Measurements from ENCODE around the gene PPP1R9A.

PPP1R9A gene

GRCh38 chr7:95262875-95263274, 355.5 kb downstream of the PPP1R9A start:
- Histone ChIP-seq H3K27me3 (ENCODE audit: insufficient read depth, low read length) (no peaks in the 10 kb centered on the region), H2AFZ (ENCODE audit: low read length, unreplicated experiment) (no peak overlapping the region), H3K4me3 (ENCODE audit: low read depth, low read length) (no peak overlapping the region), H3K27ac (ENCODE audit: low read depth, low read length) (no peak overlapping the region), H3K79me2 (ENCODE audit: control insufficient read depth, insufficient read depth, low read length, unreplicated experiment) (no peaks in the 10 kb centered on the region), H3K36me3 (ENCODE audit: insufficient read depth, low read length) (no peaks in the 10 kb centered on the region), H3K4me1 (ENCODE audit: control insufficient read depth, insufficient read depth, low read length, unreplicated experiment) (peaks cover 18% of the 10 kb centered on the region)

DNA sequence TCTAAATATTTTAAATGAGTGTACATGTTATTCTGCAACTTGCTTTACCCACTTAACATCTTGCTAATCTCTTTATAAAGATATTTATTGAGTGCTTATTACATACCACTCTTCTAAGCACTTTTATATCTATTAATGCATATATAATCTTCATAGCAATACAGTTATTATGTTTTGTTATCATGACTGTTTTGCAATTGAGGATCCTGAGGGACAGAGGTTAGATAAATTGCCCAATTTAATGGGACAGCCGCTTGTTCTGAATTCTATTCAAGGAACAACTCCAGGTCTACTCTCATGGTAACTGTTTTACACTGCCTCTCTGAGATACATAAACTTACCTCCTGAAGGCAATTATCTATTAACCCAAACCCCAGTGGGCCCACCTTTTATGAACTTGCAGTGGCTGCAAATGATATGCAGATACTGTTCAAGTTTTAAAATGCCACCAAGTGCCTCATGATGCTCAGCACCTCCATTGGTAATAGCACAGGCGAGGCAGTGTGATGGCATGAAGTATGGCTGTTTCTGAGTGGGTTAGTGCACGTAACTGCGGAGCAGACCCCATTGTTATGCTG, 356.5 kb downstream of the PPP1R9A start:
- Histone ChIP-seq H3K27ac (ENCODE audit: low read depth, low read length) (peak overlapping the region; percentile 61), H2AFZ (ENCODE audit: low read length, unreplicated experiment) (peak overlapping the region; percentile 41), H3K27me3 (ENCODE audit: insufficient read depth, low read length) (no peaks in the 10 kb centered on the region), H3K36me3 (ENCODE audit: insufficient read depth, low read length) (no peaks in the 10 kb centered on the region), H3K4me1 (ENCODE audit: control insufficient read depth, insufficient read depth, low read length, unreplicated experiment) (peaks cover 18% of the 10 kb centered on the region), H3K4me3 (ENCODE audit: low read depth, low read length) (peak overlapping the region; percentile 8; the same call in 1 of the 2 replicates), H3K79me2 (ENCODE audit: control insufficient read depth, insufficient read depth, low read length, unreplicated experiment) (no peaks in the 10 kb centered on the region)

- Histone ChIP-seq H3K4me1 (ENCODE audit: control insufficient read depth, insufficient read depth, low read length, unreplicated experiment) (peaks cover 18% of the 10 kb centered on the region), H2AFZ (ENCODE audit: low read length, unreplicated experiment) (peak overlapping the region; percentile 27), H3K27ac (ENCODE audit: low read depth, low read length) (peak overlapping the region; percentile 61), H3K36me3 (ENCODE audit: insufficient read depth, low read length) (no peaks in the 10 kb centered on the region), H3K4me3 (ENCODE audit: low read depth, low read length) (peak overlapping the region; percentile 8; the same call in 1 of the 2 replicates), H3K79me2 (ENCODE audit: control insufficient read depth, insufficient read depth, low read length, unreplicated experiment) (no peaks in the 10 kb centered on the region), H3K27me3 (ENCODE audit: insufficient read depth, low read length) (no peaks in the 10 kb centered on the region)
Measured at GRCh38 chr7:95264363-95264891, 357.0 kb downstream of the PPP1R9A start.

- Histone ChIP-seq H3K79me2 (ENCODE audit: control insufficient read depth, insufficient read depth, low read length, unreplicated experiment) (no peaks in the 10 kb centered on the region), H3K36me3 (ENCODE audit: insufficient read depth, low read length) (no peaks in the 10 kb centered on the region), H3K27me3 (ENCODE audit: insufficient read depth, low read length) (no peaks in the 10 kb centered on the region), H3K4me1 (ENCODE audit: control insufficient read depth, insufficient read depth, low read length, unreplicated experiment) (peaks cover 18% of the 10 kb centered on the region), H3K4me3 (ENCODE audit: low read depth, low read length) (no peak overlapping the region), H2AFZ (ENCODE audit: low read length, unreplicated experiment) (no peak overlapping the region), H3K27ac (ENCODE audit: low read depth, low read length) (no peak overlapping the region)
Measured at GRCh38 chr7:95265634-95266033, 358.2 kb downstream of the PPP1R9A start.

DNA sequence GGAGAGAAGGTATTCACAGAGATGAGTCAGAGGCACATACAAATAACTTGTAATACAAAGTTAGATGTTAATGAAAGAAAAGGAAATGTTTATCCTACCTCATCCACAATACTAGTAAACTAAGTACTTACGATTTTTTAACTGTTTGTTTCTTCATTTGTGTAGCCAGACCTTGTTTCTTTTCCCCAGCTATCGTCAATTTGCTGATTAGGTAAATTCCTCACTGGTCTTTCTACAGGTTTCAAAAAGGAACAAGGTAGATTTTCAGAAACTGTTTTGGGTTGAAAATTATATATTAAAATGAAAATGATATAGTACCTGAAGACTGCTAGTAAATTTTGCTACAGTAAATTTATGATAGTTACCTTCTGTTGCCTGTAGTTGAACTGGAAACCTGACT, 360.4 kb downstream of the PPP1R9A start:
- H3K79me2 ChIP-seq (ENCODE audit: control insufficient read depth, insufficient read depth, low read length, unreplicated experiment): no peaks in the 10 kb centered on the region
- H3K27me3 ChIP-seq (ENCODE audit: insufficient read depth, low read length): no peaks in the 10 kb centered on the region
- H2AFZ ChIP-seq (ENCODE audit: low read length, unreplicated experiment): no peak overlapping the region
- peaks cover 18% of the 10 kb centered on the region for H3K4me1 ChIP-seq (ENCODE audit: control insufficient read depth, insufficient read depth, low read length, unreplicated experiment)
- no peaks in the 10 kb centered on the region for H3K36me3 ChIP-seq (ENCODE audit: insufficient read depth, low read length)
- H3K27ac ChIP-seq (ENCODE audit: low read depth, low read length): no peak overlapping the region
- no peak overlapping the region for H3K4me3 ChIP-seq (ENCODE audit: low read depth, low read length)

- no peak overlapping the region for H2AFZ ChIP-seq (ENCODE audit: low read length, unreplicated experiment)
- no peaks in the 10 kb centered on the region for H3K79me2 ChIP-seq (ENCODE audit: control insufficient read depth, insufficient read depth, low read length, unreplicated experiment)
- H3K36me3 ChIP-seq (ENCODE audit: insufficient read depth, low read length): no peaks in the 10 kb centered on the region
- H3K4me3 ChIP-seq (ENCODE audit: low read depth, low read length): no peak overlapping the region
- H3K4me1 ChIP-seq (ENCODE audit: control insufficient read depth, insufficient read depth, low read length, unreplicated experiment): peaks cover 5% of the 10 kb centered on the region
- no peak overlapping the region for H3K27ac ChIP-seq (ENCODE audit: low read depth, low read length)
- H3K27me3 ChIP-seq (ENCODE audit: insufficient read depth, low read length): no peaks in the 10 kb centered on the region
Measured at GRCh38 chr7:95269640-95270039, 362.2 kb downstream of the PPP1R9A start.

- Histone ChIP-seq H3K79me2 (ENCODE audit: control insufficient read depth, insufficient read depth, low read length, unreplicated experiment) (no peaks in the 10 kb centered on the region), H3K4me3 (ENCODE audit: low read depth, low read length) (no peak overlapping the region), H3K27ac (ENCODE audit: low read depth, low read length) (no peak overlapping the region), H2AFZ (ENCODE audit: low read length, unreplicated experiment) (no peak overlapping the region), H3K36me3 (ENCODE audit: insufficient read depth, low read length) (no peaks in the 10 kb centered on the region), H3K4me1 (ENCODE audit: control insufficient read depth, insufficient read depth, low read length, unreplicated experiment) (no peaks in the 10 kb centered on the region), H3K27me3 (ENCODE audit: insufficient read depth, low read length) (peaks cover 19% of the 10 kb centered on the region)
Measured at GRCh38 chr7:95276114-95276513, 368.7 kb downstream of the PPP1R9A start.

- H3K79me2 ChIP-seq (ENCODE audit: control insufficient read depth, insufficient read depth, low read length, unreplicated experiment): no peaks in the 10 kb centered on the region
- no peaks in the 10 kb centered on the region for H3K36me3 ChIP-seq (ENCODE audit: insufficient read depth, low read length)
- H2AFZ ChIP-seq (ENCODE audit: low read length, unreplicated experiment): no peak overlapping the region
- peaks cover 26% of the 10 kb centered on the region for H3K27me3 ChIP-seq (ENCODE audit: insufficient read depth, low read length)
- no peak overlapping the region for H3K4me3 ChIP-seq (ENCODE audit: low read depth, low read length)
- no peak overlapping the region for H3K27ac ChIP-seq (ENCODE audit: low read depth, low read length)
- H3K4me1 ChIP-seq (ENCODE audit: control insufficient read depth, insufficient read depth, low read length, unreplicated experiment): no peaks in the 10 kb centered on the region
Measured at GRCh38 chr7:95279417-95279816, 372.0 kb downstream of the PPP1R9A start.

DNA sequence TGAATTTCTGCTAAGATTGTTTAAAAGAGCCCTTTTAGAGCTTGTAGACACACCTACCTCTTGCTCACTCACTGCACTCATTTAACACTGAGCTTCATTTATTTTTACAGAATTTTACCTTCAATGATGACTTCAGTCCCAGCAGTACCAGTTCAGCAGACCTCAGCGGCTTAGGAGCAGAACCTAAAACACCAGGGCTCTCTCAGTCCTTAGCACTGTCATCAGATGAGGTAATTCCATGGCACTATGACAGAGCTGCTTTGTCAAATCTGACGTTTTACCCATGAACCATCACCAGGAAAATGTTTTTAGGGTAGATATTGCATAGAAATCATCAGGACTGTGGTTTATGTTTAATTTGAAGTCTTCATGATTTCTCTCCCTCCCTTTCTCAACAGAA, 378.7 kb downstream of the PPP1R9A start:
- no peak overlapping the region for H3K27ac ChIP-seq (ENCODE audit: low read depth, low read length)
- H3K4me3 ChIP-seq (ENCODE audit: low read depth, low read length): no peak overlapping the region
- no peak overlapping the region for H2AFZ ChIP-seq (ENCODE audit: low read length, unreplicated experiment)
- no peaks in the 10 kb centered on the region for H3K36me3 ChIP-seq (ENCODE audit: insufficient read depth, low read length)
- H3K27me3 ChIP-seq (ENCODE audit: insufficient read depth, low read length): peaks cover 16% of the 10 kb centered on the region; the same call in 1 of the 2 replicates
- no peaks in the 10 kb centered on the region for H3K79me2 ChIP-seq (ENCODE audit: control insufficient read depth, insufficient read depth, low read length, unreplicated experiment)
- H3K4me1 ChIP-seq (ENCODE audit: control insufficient read depth, insufficient read depth, low read length, unreplicated experiment): no peaks in the 10 kb centered on the region

DNA sequence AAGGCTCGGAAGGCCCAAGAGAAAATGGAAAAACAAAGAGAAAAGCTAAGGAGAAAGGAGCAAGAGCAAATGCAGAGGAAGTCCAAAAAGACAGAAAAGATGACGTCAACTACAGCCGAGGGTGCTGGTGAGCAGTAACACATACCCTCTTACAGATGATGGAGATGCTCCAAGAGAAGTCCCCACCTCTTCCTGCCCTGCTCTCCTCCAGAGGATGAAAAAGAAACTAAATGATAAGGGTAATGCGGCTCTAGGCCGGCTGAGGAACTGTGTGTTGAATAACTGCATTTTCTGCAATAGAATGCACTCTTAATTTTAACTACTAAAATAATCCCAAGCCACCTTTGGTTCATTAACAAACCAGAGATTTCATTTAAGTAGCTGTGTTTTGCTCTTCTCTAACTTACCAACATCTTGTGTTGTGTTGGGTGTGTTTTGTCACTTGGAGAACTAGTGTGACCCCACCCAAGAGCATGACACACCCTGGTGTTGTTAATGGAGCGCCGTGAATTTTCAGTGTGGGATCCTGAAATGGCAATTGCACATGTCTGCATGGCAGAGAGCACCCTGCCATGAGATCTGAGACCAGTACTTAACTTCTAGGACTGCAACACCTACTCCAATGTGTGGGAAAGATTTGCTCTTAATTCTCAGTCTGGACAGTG, 382.9 kb downstream of the PPP1R9A start:
- H3K4me3 ChIP-seq (ENCODE audit: low read depth, low read length): no peak overlapping the region
- no peaks in the 10 kb centered on the region for H3K36me3 ChIP-seq (ENCODE audit: insufficient read depth, low read length)
- no peak overlapping the region for H3K27ac ChIP-seq (ENCODE audit: low read depth, low read length)
- H3K79me2 ChIP-seq (ENCODE audit: control insufficient read depth, insufficient read depth, low read length, unreplicated experiment): no peaks in the 10 kb centered on the region
- peaks cover 3% of the 10 kb centered on the region; the same call in 1 of the 2 replicates for H3K27me3 ChIP-seq (ENCODE audit: insufficient read depth, low read length)
- H3K4me1 ChIP-seq (ENCODE audit: control insufficient read depth, insufficient read depth, low read length, unreplicated experiment): no peaks in the 10 kb centered on the region
- H2AFZ ChIP-seq (ENCODE audit: low read length, unreplicated experiment): no peak overlapping the region

DNA sequence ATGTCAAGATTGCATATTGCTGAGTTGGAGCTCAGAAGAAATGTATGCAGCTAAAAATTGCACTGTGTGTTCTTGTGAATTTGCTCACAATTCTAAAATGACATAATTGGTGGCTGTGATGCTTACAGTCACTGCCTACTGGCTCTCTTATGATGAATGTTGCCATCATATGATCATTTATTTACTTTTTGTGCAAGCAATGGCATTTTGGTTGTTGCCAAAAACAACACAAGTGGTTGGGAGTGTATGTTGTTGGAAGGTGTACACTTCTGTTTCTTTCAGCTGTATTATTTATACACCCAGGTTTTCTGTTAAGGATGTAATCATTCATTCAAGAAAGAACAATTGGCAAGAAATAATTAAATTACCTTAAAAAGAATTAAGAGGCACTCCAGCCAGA, 388.0 kb downstream of the PPP1R9A start:
- Histone ChIP-seq H3K79me2 (ENCODE audit: control insufficient read depth, insufficient read depth, low read length, unreplicated experiment) (no peaks in the 10 kb centered on the region), H3K4me3 (ENCODE audit: low read depth, low read length) (no peak overlapping the region), H3K27ac (ENCODE audit: low read depth, low read length) (no peak overlapping the region), H2AFZ (ENCODE audit: low read length, unreplicated experiment) (no peak overlapping the region), H3K4me1 (ENCODE audit: control insufficient read depth, insufficient read depth, low read length, unreplicated experiment) (no peaks in the 10 kb centered on the region), H3K27me3 (ENCODE audit: insufficient read depth, low read length) (peaks cover 6% of the 10 kb centered on the region; the same call in 1 of the 2 replicates), H3K36me3 (ENCODE audit: insufficient read depth, low read length) (no peaks in the 10 kb centered on the region)
